Omental fat pad (tissue), 4 donors: ENCODE measurements around the gene FAM111A. TPM values are rescaled to one million over a fixed set of nuclear protein-coding genes. Genes with fewer than 3 reads are reported as not detected.
"Not testable (repeated sequence)": the region's sequence is repeated elsewhere in the genome, so short reads cannot be mapped to it uniquely, and the experiment has no call there.

Experiments used
- ATAC-seq: fragments of 150-250 bp; one replicate; pipeline ENCODE4 v1.9.1; 2016; ENCODE audit warnings: mild to moderate bottlenecking, moderate library complexity; ENCODE audit not compliant: low FRiP score
- DNase-seq: peaks from one replicate; pipeline ENCODE4 v3.0.0-alpha.2; 2019; ENCODE audit warnings: low spot score
- CTCF ChIP-seq, 3 donors: fragments of 450-650 bp; IDR thresholded peaks; one replicate each; pipeline ENCODE4 v1.5.1; 2016 to 2017; ENCODE audit warnings: antibody characterized with exemption in 3 of 3, mild to moderate bottlenecking in 3 of 3, moderate library complexity in 2 of 3
- total RNA-seq, 4 donors: library from RNA; depleted of rRNA; stranded (reverse); fragments of >200 nt; gene quantifications; one replicate each; pipeline ENCODE4 v1.1.0, GENCODE V29; 2016

The FAM111A gene
- total RNA-seq = 10 to 100 TPM; 18.2 to 60.1 (median 31.7) TPM

GRCh38 chr11:59142530-59143507, at the start of gene FAM111A:
Gene FAM111A (plus strand): TSS chr11:59142856. CDS start chr11:59148873, 6,017 bp downstream.
- DNase-seq = peak; percentile 46
- peak; percentile 86 for ATAC-seq
- no peak for TF ChIP-seq CTCF (IDR thresholded peaks at IDR 0.05)

- not testable (repeated sequence) for DNase-seq, ATAC-seq
Measured at GRCh38 chr11:59093576-59093975, 49.1 kb upstream of the FAM111A start.

DNA sequence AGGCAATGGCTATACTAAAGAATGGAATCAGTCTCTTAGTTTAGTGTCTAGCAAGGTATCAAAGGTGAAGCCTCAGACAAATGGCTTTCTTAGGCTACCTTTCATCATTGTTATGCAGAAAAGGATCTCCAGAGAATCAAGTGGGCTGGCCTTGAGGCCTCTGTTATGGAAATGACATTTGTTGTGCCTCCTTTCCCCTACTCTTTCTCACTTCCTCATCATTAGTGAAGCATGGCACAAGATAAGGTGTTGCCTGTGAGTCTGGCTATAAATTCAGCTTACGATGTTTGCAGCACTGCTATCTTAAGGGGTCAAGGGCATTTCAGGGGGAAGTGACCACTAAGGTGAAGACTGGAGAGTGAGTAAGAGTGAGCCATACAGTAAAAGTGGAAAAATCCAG, 47.4 kb upstream of the FAM111A start:
- ATAC-seq, DNase-seq: not testable (repeated sequence)

- not testable (repeated sequence) for ATAC-seq
Measured at GRCh38 chr11:59095972-59096575, 46.6 kb upstream of the FAM111A start.

DNA sequence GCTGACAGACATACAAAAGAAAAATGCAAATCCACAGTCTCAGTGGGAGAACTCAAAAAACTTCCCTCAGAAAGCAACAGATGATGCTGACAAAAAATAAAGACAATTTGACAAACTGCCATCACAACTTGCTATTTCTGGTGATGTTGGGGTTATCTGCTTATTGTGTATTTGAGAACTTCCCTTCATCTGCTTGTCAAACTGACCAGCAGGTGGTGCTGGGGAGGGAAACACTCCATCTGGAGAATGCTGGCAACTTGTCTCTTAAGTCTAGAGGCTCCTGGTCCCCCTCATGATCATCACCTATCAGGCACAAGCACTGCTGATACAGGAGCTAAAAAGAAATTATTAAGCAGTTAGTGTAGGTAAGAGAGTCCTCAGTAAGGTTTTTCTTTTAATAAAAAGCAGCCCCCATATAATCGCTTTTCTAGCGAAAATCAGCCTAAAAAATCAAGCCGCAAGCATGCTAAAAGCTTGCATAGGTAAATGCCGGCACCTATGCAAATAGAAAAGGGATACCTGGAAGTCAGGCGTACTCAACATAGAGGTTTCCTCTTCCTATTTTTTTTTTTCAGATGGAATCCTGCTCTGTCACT, 45.4 kb upstream of the FAM111A start:
- TF ChIP-seq CTCF (IDR thresholded peaks at IDR 0.05) = no peak
- DNase-seq (peak; percentile 42), ATAC-seq (peak; percentile 59)

More at GRCh38 chr11:59095972-59096575, 46.6 kb upstream of the FAM111A start:
- DNase-seq = not testable (repeated sequence)

DNA sequence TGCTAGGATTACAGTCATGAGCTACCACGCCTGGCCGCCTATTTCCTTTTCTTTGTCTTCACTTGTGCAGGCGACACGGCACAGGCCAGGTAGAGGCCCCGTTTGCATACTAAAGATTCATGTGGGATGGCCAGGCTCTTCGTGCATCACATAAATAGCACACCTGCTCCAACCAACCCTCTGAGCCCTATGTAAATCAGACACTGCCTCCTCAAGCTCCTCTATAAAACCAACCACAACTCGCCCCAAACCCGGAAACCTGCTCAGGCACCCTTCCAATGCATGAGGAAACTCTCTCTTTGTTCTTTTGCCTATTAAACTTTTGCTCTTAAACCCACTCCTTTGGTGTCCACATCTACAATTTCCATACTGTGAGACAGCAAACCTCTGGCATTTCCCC, 44.7 kb upstream of the FAM111A start:
- ATAC-seq, DNase-seq: not testable (repeated sequence)

- TF ChIP-seq CTCF (IDR thresholded peaks at IDR 0.05) = no peak
- no peak for DNase-seq
- ATAC-seq = no peak
Measured at GRCh38 chr11:59102259-59102765, 40.3 kb upstream of the FAM111A start.

DNA sequence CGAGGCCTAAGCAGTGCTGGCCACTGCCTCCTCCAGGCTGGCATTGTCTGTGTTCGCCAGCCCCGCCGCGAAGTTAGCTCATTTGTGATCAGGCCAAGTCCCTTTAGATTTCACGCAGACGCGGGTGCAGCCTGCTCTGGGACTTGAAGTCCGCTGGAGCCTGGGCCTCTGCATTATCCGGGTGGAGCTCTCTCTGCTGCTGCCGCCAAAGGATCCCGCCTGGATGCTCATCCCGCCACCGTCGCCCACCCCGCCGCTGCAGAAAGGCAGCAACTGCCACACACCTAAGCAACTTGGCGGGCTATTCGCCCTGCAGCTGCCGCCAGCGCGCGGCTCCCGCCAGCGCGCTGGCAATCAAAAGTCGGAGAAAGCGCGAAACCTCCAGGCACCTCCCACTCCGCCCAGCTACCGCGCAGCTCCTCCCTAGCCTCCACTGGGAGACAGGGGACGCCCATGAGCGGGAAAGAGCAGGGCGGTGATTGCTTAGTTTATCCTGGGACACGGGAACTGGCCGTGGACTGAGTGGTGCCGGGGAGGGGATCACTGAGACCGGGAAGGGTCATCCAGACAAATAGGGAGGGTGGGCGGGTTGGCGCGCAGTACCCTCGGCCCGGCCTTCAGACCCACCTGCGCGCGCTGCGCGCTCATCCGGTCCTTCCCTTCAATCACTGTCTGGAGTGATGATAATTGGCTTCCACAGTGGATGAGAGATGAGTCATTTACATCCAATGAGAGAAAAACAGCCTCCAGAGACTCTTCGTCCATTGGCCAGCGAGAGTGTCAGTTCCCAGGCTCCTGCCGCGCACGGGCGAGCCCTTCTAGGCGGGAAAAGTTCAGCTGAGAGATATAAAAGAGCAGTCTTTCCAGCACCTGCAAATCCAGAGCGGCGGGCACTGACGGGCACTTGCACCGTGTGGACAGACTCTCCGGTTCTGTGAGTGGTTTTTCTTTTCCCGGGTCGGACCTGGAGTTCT, 36.0 kb upstream of the FAM111A start, which contains the start of gene FAM111B:
FAM111B (plus strand) TSS at position 875 of the 974 bp plus-strand sequence. CDS start 2,389 bp downstream, outside the sequence.
- peak; percentile 59 for DNase-seq
- ATAC-seq = peak; percentile 96
- no peak for TF ChIP-seq CTCF (IDR thresholded peaks at IDR 0.05)

DNA sequence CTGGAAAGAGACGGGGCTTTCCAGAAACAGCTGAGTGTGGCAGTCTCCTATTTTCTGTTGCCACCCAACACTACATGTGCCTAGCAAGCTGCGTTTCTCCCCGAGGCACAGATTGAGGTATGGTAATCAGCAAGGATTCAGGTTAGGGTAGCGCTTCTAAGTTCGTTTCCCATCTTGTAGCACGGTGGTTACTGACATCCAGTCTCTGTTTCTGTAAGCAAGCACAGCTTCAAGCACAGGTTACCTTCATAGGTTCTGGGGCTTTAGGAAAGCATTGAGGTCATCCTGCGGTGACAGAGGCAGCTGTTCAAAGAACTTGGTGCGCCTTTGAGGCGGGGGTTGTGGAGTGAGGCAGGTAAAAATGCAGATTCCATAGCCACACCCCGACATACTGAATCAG, 34.9 kb upstream of the FAM111A start:
- ATAC-seq, DNase-seq: not testable (repeated sequence)
